Osteoblast (primary cell): Measurements from ENCODE around the gene HELZ. TPM values are rescaled to one million over a fixed set of nuclear protein-coding genes. Genes with fewer than 3 reads are reported as not detected.
"Not testable (repeated sequence)": the region's sequence is repeated elsewhere in the genome, so short reads cannot be mapped to it uniquely, and the experiment has no call there.

ENCODE experiments used
- DNase-seq: peaks from one replicate; pipeline ENCODE4 v3.0.0; 2011; ENCODE audit warnings: low spot score, mixed read lengths; ENCODE audit not compliant: insufficient read length; ENCODE audit errors: missing footprints
- H2AFZ ChIP-seq: 2 replicates; pipeline ENCODE4 v1.6.0; 2011; ENCODE audit warnings: mild to moderate bottlenecking, low read length
- H3K27ac ChIP-seq: 2 replicates; pipeline ENCODE4 v1.5.1; 2011; ENCODE audit warnings: mild to moderate bottlenecking, low read depth, low read length, moderate library complexity
- H3K27me3 ChIP-seq: 2 replicates; pipeline ENCODE4 v1.6.0; 2012; ENCODE audit warnings: mild to moderate bottlenecking, control low read depth, inconsistent platforms, low read length, moderate library complexity; ENCODE audit not compliant: insufficient read depth
- H3K36me3 ChIP-seq: 2 replicates; pipeline ENCODE4 v1.5.1; 2011; ENCODE audit warnings: mild to moderate bottlenecking, low read length, control low read depth, moderate library complexity; ENCODE audit not compliant: insufficient read depth
- H3K4me1 ChIP-seq: 2 replicates; pipeline ENCODE4 v1.5.1; 2011; ENCODE audit warnings: mild to moderate bottlenecking, low read length, control low read depth, moderate library complexity; ENCODE audit not compliant: insufficient read depth
- H3K4me2 ChIP-seq: 2 replicates; pipeline ENCODE4 v1.6.0; 2011; ENCODE audit warnings: mild to moderate bottlenecking, low read length; ENCODE audit not compliant: insufficient read depth
- H3K4me3 ChIP-seq: fragments of 200-600 bp; sonication (generic); 3 replicates; pipeline ENCODE4 v1.5.1; 2012; ENCODE audit warnings: mild to moderate bottlenecking, low read length, inconsistent platforms; ENCODE audit not compliant: insufficient read depth
- H3K79me2 ChIP-seq: 2 replicates; pipeline ENCODE4 v1.6.0; 2012; ENCODE audit warnings: mild to moderate bottlenecking, low read length, control low read depth, inconsistent platforms; ENCODE audit not compliant: insufficient read depth
- H3K9me3 ChIP-seq: 2 replicates; pipeline ENCODE4 v1.5.1; 2011; ENCODE audit warnings: low read depth, low read length, control low read depth
- H4K20me1 ChIP-seq: 2 replicates; pipeline ENCODE4 v1.6.0; 2012; ENCODE audit warnings: mild to moderate bottlenecking, low read length, control low read depth; ENCODE audit not compliant: insufficient read depth
- total RNA-seq: library from RNA; depleted of rRNA; stranded (reverse); fragments of >200 nt; gene quantifications from 2 replicates; pipeline ENCODE4 v1.2.3, GENCODE V29; 2012
- TF ChIP-seq, protein P1 (sequence below): IDR thresholded peaks from 2 replicates; pipeline ENCODE4 v1.5.1; 2011; ENCODE audit warnings: mild to moderate bottlenecking, low read depth, low read length, moderate library complexity; ENCODE audit errors: extremely low read depth

The HELZ gene
- total RNA-seq, 1 donor: 56.8 TPM

DNA sequence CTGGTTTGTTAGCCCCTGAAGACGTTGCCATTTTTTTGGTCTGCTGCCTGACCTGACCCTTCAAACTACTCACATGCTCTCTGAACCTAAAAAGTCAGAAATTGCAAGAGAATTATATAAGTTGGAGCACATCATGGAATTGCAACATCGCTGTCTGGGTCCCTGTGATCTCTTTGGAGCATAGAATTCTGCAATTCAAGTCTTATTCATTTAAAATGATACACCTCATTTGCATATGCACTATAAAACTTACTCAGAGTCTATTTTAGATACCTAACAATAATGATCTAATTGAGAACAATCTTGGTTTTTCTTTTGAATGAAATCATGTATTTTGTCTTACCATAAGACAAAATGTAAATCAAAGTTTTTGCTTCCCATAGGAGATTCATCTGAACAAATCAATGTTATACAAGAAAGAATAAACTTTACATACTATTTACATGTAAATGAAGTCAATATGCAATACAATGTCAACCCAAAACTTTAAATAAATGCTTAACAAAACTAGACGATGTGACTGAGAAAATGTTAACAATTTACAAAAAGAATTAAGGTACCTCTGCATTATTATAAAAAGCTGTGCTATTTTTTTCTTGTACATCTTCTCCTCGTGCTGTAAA lies 99.7 kb downstream of the HELZ start:
- no peaks in the 10 kb centered on the region for H3K9me3 ChIP-seq
- H2AFZ ChIP-seq: no peak overlapping the region
- peaks cover 35% of the 10 kb centered on the region for H3K36me3 ChIP-seq
- peaks cover 7% of the 10 kb centered on the region for H3K4me1 ChIP-seq
- H4K20me1 ChIP-seq: no peaks in the 10 kb centered on the region
- H3K79me2 ChIP-seq: no peaks in the 10 kb centered on the region
- no peak overlapping the region for H3K27ac ChIP-seq
- H3K4me3 ChIP-seq: no peak overlapping the region
- no peak for DNase-seq
- H3K4me2 ChIP-seq: no peak overlapping the region
- TF ChIP-seq, protein P1, sequence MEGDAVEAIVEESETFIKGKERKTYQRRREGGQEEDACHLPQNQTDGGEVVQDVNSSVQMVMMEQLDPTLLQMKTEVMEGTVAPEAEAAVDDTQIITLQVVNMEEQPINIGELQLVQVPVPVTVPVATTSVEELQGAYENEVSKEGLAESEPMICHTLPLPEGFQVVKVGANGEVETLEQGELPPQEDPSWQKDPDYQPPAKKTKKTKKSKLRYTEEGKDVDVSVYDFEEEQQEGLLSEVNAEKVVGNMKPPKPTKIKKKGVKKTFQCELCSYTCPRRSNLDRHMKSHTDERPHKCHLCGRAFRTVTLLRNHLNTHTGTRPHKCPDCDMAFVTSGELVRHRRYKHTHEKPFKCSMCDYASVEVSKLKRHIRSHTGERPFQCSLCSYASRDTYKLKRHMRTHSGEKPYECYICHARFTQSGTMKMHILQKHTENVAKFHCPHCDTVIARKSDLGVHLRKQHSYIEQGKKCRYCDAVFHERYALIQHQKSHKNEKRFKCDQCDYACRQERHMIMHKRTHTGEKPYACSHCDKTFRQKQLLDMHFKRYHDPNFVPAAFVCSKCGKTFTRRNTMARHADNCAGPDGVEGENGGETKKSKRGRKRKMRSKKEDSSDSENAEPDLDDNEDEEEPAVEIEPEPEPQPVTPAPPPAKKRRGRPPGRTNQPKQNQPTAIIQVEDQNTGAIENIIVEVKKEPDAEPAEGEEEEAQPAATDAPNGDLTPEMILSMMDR: no peak
- no peaks in the 10 kb centered on the region for H3K27me3 ChIP-seq

DNA sequence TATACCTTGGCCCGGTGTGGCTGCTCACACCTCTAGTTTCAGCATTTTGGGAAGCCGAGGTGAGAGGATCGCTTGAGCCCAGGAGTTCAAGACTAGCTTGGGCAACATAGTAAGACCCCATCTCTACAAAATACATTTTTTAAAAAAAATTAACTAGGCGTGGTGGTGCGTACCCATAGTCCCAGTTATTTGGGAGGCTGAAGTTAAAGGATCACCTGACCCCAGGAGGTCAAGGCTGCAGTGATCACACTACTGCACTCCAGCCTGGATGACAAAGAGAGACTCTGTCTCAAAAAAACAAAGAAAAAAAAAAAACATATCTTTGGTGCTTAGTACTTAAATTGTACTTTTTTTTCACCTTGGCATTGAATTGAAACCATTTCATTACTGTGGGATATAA lies 101.7 kb downstream of the HELZ start:
- no peak overlapping the region for H3K27ac ChIP-seq
- H3K36me3 ChIP-seq: peaks cover 28% of the 10 kb centered on the region
- H2AFZ ChIP-seq: no peak overlapping the region
- DNase-seq: no peak
- H4K20me1 ChIP-seq: peaks cover 5% of the 10 kb centered on the region
- no peaks in the 10 kb centered on the region for H3K27me3 ChIP-seq
- H3K4me1 ChIP-seq: peaks cover 19% of the 10 kb centered on the region
- no peaks in the 10 kb centered on the region for H3K9me3 ChIP-seq
- H3K79me2 ChIP-seq: peaks cover 5% of the 10 kb centered on the region
- no peak overlapping the region for H3K4me3 ChIP-seq
- TF ChIP-seq, protein P1: no peak
- no peak overlapping the region for H3K4me2 ChIP-seq

DNA sequence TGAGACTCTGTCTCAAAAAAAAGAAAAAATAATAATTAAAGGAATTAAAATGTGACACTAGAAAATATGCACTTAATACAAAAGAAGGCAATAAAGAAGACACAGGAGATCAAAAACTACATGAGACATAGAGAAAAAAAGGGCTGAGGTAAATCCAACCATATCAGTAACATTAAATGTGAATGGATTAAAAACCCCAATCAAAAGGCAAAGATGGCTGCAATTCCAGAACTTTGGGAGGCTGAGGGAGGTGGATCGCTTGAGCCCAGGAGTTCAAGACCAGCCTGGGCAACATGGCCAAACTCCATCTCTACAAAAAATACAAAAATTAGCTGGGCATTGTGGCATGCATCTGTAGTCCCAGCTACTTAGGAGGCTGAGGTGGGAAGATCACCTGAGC lies 103.0 kb downstream of the HELZ start:
- H3K27ac ChIP-seq, H3K9me3 ChIP-seq, DNase-seq, H3K79me2 ChIP-seq, H4K20me1 ChIP-seq, H2AFZ ChIP-seq, H3K4me3 ChIP-seq, H3K4me2 ChIP-seq, H3K27me3 ChIP-seq: not testable (repeated sequence)
- H3K36me3 ChIP-seq: peaks cover 18% of the 10 kb centered on the region
- H3K4me1 ChIP-seq: peaks cover 19% of the 10 kb centered on the region

DNA sequence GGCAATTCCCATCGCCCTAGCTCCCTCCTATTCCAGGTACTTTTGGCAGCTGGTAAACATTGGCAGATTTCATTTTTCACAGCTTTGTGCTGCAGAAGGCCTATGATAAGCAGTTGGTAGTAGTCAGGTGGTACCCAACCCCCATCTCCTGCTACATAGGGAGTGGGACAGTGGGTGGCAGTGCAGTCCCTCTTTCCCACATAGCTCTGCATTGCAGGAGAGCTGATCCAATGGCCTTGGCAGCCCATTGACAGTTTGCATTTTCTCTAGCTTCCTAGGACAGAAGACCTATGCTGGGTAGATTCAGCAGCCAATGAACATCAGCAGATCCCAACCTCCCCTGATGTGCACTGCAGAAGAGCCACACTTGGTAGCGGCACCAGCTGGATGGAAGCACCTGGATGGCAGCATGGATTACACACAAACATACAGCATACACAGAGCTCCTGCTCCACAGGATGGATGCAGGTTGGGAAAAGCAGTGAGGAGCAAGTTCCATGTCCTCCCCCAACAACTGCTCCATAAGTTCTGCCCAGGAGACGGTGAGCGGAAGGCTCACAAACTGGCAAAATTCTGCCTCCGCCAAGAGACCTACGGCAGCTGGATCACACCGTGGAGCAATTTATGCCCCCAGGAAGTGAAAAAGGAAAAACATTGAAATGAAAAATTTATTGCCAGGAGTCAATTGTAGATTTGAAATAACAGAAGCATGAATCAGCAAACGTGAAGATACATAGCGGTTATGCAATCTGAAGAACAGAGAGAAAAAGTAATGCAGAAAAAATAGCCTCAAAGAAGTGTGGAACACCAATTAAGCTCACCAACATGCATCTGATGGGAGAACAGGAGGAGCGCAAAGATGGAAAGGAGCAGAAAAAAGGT lies 105.0 kb downstream of the HELZ start:
- H2AFZ ChIP-seq: no peak overlapping the region
- peaks cover 5% of the 10 kb centered on the region for H4K20me1 ChIP-seq
- H3K4me1 ChIP-seq: peaks cover 27% of the 10 kb centered on the region
- H3K36me3 ChIP-seq: peaks cover 14% of the 10 kb centered on the region
- TF ChIP-seq, protein P1: no peak
- H3K79me2 ChIP-seq: peaks cover 6% of the 10 kb centered on the region
- no peak overlapping the region for H3K4me3 ChIP-seq
- peak overlapping the region; percentile 16 for H3K27ac ChIP-seq
- peak overlapping the region; percentile 25 for H3K4me2 ChIP-seq
- H3K9me3 ChIP-seq: no peaks in the 10 kb centered on the region
- no peaks in the 10 kb centered on the region for H3K27me3 ChIP-seq
- DNase-seq: no peak
